GM10248 (cell line): Measurements from ENCODE around the gene AKR1E2.

Experiments
- CTCF ChIA-PET: fragments of 300-600 bp; sonication (Branson Sonifier 250); formaldehyde crosslinking; extraction: SDS; loops from one replicate; lab custom pipeline; 2021; ENCODE audit warnings: antibody characterized with exemption; lab: Yijun Ruan, JAX
- POLR2A ChIA-PET: fragments of 350-650 bp; sonication (Branson Sonifier 250); formaldehyde crosslinking; extraction: SDS; loops from one replicate; lab custom pipeline; 2020; ENCODE audit warnings: antibody characterized with exemption; lab: Yijun Ruan, JAX
- DNase-seq: peaks from one replicate; pipeline ENCODE4 v3.0.0; 2012; ENCODE audit errors: extremely low spot score
- TF ChIP-seq, protein P1 (sequence below): IDR thresholded peaks from 2 replicates; pipeline ENCODE4 v1.5.1; 2012; ENCODE audit warnings: mild to moderate bottlenecking, low read depth; ENCODE audit errors: extremely low read depth, missing control alignments, control extremely low read depth

Gene AKR1E2

DNA sequence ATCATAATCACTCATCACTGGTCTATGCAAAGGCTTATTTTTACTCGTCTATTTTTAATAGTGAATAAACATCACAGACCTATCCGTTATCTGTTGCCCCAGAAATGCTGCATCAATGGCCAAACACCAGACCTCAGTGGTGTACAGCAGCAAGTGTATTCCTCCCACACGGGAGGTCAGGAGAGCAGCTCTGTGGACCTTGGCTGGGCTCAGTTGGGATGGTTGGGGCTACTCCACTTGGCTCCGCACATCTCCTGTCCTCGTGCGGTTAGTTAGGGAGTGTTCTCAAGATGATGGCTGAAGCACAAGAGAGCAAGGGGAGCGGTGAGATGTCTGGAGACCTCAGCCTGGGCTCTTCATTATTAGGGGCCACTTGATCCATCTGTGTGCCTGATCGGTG lies 2.0 kb downstream of the AKR1E2 start:
- no peak for DNase-seq
- TF ChIP-seq, protein P1, sequence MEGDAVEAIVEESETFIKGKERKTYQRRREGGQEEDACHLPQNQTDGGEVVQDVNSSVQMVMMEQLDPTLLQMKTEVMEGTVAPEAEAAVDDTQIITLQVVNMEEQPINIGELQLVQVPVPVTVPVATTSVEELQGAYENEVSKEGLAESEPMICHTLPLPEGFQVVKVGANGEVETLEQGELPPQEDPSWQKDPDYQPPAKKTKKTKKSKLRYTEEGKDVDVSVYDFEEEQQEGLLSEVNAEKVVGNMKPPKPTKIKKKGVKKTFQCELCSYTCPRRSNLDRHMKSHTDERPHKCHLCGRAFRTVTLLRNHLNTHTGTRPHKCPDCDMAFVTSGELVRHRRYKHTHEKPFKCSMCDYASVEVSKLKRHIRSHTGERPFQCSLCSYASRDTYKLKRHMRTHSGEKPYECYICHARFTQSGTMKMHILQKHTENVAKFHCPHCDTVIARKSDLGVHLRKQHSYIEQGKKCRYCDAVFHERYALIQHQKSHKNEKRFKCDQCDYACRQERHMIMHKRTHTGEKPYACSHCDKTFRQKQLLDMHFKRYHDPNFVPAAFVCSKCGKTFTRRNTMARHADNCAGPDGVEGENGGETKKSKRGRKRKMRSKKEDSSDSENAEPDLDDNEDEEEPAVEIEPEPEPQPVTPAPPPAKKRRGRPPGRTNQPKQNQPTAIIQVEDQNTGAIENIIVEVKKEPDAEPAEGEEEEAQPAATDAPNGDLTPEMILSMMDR: no peak
- POLR2A ChIA-PET: no interaction called here
- CTCF ChIA-PET: interaction anchor here (1.5 to 6.8 kb wide), 5 partner anchors 10 to 614 kb away, joined by 4 to 35 read pairs (median 8); no protein-coding TSS in a partner anchor

DNA sequence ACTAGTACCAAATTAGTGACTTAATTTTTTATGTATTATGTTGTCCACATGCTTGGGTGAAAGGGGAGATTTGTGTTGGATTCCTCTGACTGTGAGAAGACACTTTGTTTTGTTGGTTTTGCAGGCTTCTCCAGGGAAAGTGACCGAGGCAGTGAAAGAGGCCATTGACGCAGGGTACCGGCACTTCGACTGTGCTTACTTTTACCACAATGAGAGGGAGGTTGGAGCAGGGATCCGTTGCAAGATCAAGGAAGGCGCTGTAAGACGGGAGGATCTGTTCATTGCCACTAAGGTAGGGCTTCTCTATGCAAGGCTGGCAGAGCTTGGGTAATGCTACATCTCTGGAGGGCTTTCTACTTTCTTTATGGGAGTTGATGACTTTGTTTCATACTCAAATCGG lies 4.5 kb downstream of the AKR1E2 start:
- DNase-seq: no peak
- ChIA-PET CTCF (interaction anchor here (2.9 to 6.8 kb wide), 3 partner anchors 10 to 19 kb away, joined by 12 to 35 read pairs (median 19); no protein-coding TSS in a partner anchor), POLR2A (no interaction called here)
- TF ChIP-seq, protein P1: no peak

DNA sequence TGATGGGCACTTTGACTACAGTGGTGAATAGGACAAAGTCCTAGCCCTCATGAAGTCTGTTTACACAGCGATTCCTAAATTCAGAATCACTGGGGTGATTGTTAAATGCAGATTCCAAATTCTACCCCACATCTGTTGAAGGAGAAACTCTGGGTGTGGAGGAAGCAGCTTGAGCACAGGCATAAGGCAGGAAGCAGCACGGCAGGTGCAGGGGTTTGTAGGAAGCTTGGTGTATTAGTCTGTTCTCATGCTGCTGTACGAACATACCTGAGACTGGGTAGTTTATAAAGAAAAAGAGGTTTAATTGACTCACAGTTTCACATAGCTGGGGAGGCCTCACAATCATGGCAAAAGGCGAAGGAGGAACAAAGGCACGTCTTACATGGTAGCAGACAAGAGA lies 5.1 kb downstream of the AKR1E2 start:
- ChIA-PET POLR2A (no interaction called here), CTCF (interaction anchor here (2.9 to 10.9 kb wide), 3 partner anchors 9 to 20 kb away, joined by 12 to 112 read pairs (median 35); no protein-coding TSS in a partner anchor)
- no peak for DNase-seq
- TF ChIP-seq, protein P1: no peak

DNA sequence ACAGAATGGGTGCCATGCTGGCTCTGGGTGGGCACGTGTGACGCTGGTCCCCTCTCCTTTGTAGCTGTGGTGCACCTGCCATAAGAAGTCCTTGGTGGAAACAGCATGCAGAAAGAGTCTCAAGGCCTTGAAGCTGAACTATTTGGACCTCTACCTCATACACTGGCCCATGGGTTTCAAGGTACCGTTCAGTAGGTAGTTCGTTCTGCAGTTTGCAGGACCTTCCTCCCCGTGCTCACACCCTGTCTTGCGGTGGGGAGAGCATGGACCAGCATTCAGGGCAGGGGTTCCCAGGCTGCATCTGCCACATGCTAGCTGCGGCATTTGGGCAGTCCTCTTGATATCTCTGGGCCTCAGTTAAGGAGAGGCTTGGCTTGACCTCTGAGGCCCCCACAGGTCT lies 7.3 kb downstream of the AKR1E2 start:
- ChIA-PET POLR2A (no interaction called here), CTCF (interaction anchor here (6.8 to 10.9 kb wide), 2 partner anchors 18 kb away, joined by 35 to 112 read pairs; no protein-coding TSS in a partner anchor)
- TF ChIP-seq, protein P1: no peak
- no peak for DNase-seq

DNA sequence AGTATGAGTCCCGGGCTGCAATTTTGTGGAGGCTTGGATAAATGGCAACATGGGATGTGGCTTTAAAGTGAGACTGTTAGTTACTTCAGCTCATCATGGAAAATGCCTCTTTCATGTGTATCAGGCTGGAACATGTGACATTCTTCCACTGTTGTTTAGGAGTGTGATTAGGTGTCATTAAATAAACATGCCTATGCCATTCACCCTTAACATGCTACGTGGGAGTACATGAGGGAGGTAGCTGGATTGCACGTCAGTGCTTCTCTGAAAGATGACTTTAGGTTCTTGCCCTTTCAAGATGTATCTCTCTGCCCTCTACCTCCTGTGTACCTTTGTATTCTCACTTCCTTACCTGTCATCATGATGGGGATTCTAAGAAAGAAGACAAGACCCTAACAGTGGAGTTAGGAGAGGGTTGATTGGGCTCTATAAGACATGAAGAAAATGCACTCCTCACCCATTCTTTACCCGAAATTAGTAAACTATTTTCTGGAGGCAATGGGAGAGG lies 8.9 kb downstream of the AKR1E2 start:
- no peak for DNase-seq
- POLR2A ChIA-PET: no interaction called here
- CTCF ChIA-PET: interaction anchor here (2.4 to 10.9 kb wide), 3 partner anchors 16 to 20 kb away, joined by 13 to 112 read pairs (median 35); no protein-coding TSS in a partner anchor
- TF ChIP-seq, protein P1: no peak

DNA sequence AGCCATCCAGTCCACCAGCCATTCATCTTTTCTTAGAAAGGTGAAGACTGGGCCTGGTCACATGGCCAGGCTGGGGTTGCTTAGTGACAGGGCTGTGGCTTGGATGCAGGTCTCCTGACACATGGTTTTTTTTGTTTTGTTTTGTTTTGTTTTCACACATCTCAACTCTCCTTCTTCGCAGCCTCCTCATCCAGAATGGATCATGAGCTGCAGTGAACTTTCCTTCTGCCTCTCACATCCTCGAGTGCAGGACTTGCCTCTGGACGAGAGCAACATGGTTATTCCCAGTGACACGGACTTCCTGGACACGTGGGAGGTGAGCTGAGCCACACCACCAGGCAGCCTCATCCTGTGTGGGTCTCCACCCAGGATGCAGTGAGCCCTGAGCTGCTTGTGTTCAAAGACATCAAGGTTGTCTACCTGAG lies 9.5 kb downstream of the AKR1E2 start:
- CTCF ChIA-PET: interaction anchor here (2.4 to 10.9 kb wide), 2 partner anchors 15 to 21 kb away, joined by 13 to 112 read pairs; no protein-coding TSS in a partner anchor
- POLR2A ChIA-PET: no interaction called here
- TF ChIP-seq, protein P1: no peak
- DNase-seq: no peak
